HG03575 (cell line): ENCODE results near the gene BEAN1.

Source experiments
- ATAC-seq: cut with Tn5 transposase; IDR thresholded peaks from one replicate; pipeline ENCODE4 v1.9.1; 2021; ENCODE audit not compliant: unreplicated experiment, insufficient number of reproducible peaks, low FRiP score; ENCODE audit errors: extremely low read depth

BEAN1 gene, protein sequence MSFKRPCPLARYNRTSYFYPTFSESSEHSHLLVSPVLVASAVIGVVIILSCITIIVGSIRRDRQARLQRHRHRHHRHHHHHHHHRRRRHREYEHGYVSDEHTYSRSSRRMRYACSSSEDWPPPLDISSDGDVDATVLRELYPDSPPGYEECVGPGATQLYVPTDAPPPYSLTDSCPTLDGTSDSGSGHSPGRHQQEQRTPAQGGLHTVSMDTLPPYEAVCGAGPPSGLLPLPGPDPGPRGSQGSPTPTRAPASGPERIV

GRCh38 chr16:66427036-66427860, at the start of gene BEAN1:
TSS of gene BEAN1 (plus strand) at chr16:66427295. CDS start at chr16:66437677, 10,382 bp downstream.
- ATAC-seq = no peak

GRCh38 chr16:66377324-66377723, 49.8 kb upstream of the BEAN1 start:
- no peak for ATAC-seq

DNA sequence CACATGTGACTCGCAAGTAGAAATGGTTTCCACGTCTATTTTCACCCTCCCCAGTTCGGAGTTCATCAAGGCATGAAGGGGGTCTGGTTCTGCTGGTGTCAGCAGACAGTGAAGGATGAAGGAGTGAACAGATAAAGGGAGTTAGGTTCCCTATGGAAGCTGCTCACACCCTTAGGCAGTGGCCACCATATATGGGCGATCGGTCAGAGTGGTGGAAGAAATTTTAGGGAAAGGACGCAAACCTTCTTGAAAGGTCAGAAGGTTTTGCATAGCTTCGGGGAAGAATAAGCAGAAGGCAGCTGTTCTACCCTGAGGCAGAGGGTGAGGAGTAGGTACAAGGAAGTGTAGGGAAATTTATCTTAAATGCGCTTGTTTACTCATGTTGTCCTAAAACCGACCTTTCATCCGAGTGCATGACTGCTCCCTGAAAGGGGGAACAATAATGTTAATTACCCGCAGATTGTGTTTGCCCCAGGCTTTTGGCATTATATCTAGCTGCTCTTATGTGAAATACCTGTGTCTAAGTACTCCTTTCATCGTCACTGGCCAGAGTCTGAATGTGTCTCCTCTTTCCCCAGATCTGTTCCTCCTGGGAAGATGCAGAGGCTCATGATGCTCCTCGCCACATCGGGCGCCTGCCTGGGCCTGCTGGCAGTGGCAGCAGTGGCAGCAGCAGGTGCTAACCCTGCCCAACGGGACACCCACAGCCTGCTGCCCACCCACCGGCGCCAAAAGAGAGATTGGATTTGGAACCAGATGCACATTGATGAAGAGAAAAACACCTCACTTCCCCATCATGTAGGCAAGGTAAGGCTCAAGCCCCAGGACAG, 48.1 kb upstream of the BEAN1 start:
- ATAC-seq = no peak

GRCh38 chr16:66379571-66379941, 47.5 kb upstream of the BEAN1 start:
- no peak for ATAC-seq

- no peak for ATAC-seq
Observed at GRCh38 chr16:66380421-66380820, 46.7 kb upstream of the BEAN1 start.

DNA sequence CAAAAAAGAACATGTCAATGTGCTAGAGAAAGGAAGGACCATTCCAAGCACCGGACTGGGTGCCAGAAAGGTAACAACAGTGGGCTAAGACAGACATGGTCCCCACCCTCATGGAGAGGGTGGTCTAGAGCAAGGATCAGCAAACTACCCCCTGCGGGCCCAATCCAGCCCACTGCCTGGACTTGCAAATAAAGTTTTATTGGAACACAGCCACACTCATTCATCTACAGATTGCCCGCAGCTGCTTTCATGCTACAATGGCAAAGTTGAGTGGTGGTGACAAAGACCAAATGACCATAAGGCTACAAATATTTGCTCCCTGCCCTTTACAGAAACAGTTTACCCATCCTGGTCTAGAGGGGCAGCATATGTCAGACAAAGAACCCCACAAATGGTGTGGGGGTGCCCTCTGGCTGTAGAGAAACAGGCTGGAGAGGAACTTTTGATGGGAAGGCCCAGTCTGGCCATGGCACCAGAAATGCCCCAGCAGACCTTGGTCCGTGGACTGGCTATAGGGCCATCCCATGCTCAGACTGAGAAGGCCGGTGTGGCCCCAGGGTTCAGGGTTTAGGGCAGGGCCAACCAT, 45.4 kb upstream of the BEAN1 start:
- ATAC-seq = no peak

GRCh38 chr16:66382171-66382965, 44.7 kb upstream of the BEAN1 start:
- ATAC-seq = no peak

- no peak for ATAC-seq
Observed at GRCh38 chr16:66382966-66383299, 44.2 kb upstream of the BEAN1 start.

DNA sequence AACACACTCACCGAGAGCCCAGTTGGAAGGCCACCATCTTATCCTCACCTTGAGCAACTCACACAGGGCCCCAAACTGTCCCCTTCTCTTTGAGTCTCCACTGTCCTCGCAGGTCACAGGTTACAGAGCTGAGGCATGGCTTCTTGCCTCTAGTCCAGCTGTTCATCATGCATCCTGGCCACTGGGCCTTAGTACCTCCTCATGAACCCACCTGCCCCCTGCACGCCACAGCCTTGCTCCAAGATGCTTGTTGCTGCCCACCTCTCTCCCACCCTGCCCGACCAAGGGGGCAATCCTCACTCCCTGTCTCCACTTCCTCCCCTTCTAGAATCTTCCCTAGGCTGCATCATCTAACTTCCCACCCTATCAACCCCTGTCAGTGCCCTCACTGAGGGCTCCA, 43.5 kb upstream of the BEAN1 start:
- no peak for ATAC-seq

DNA sequence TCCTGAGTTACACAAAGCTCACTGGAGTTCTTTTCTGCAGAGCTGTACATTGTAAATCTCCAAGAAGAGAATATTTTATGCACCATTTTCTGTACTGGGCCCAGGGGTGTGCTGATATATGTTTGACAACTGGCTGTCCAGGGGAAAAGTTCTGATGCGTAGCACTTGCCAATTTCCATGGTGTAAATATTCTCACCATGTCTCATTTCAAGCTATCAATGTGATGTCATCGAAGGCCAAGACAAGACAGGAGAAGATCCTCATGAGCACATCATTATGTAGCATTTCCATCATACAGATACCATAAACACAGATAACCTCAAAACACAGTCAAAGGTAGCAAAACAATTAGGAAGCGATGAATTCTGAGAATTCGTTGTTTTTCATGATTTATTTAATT, 41.7 kb upstream of the BEAN1 start:
- ATAC-seq = no peak

DNA sequence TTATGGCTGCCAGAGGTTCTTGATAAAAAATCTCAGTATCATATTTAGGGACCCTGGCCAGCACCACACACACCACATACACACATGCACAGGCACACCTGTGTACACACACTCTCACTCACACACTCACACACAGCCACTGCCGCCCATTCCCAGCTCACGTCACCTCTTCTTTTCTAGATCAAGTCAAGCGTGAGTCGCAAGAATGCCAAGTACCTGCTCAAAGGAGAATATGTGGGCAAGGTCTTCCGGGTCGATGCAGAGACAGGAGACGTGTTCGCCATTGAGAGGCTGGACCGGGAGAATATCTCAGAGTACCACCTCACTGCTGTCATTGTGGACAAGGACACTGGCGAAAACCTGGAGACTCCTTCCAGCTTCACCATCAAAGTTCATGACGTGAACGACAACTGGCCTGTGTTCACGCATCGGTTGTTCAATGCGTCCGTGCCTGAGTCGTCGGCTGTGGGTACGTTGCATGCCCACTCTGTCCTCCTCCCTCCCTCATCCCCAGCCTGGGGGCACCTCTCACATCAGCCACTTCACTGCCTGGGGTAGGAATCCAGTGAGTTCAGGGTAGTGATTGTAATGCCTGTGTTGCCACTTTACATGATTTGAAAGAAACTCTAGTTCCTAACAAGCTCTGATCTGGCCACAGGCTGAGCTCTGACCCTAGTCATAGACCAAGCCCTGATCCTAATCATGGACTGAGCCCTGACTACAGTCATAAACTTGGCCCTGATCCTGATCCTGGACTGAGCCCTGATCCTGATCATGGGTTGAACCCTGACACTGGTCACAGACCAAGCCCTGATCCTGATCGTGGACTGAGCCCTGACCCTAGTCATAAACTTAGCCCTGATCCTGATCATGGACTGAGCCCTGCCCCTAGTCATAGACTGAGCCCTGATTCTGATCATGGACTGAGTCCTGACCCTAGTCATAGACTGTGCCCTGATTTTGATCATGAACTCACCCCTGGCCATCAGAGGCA, 40.2 kb upstream of the BEAN1 start:
- no peak for ATAC-seq

DNA sequence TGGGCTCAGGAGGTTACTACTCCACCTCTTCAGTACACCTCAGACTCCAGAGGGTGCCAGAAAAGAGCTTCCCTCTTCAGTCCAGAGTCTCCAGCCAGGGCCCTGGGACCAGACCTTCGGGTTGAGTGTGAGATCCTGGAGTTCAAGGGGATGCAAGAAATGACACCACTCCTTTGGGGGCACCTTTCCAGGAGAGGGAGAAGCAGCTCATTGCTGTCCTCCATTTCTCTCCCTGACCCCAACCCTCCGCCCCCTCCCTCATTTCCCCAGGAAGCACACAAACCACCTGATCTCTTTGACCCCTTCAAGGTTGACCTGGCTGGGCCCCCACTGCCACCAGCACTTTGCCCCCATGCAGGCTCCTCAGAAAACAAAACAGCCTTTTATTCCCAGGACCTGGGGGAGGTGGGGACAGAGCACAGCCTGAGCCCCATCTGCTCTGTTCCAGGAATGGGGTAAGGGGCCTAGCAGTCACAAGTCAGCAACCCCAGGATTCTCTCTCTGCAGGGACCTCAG, 39.2 kb upstream of the BEAN1 start:
- ATAC-seq = no peak

GRCh38 chr16:66388350-66389139, 38.5 kb upstream of the BEAN1 start:
- no peak for ATAC-seq

DNA sequence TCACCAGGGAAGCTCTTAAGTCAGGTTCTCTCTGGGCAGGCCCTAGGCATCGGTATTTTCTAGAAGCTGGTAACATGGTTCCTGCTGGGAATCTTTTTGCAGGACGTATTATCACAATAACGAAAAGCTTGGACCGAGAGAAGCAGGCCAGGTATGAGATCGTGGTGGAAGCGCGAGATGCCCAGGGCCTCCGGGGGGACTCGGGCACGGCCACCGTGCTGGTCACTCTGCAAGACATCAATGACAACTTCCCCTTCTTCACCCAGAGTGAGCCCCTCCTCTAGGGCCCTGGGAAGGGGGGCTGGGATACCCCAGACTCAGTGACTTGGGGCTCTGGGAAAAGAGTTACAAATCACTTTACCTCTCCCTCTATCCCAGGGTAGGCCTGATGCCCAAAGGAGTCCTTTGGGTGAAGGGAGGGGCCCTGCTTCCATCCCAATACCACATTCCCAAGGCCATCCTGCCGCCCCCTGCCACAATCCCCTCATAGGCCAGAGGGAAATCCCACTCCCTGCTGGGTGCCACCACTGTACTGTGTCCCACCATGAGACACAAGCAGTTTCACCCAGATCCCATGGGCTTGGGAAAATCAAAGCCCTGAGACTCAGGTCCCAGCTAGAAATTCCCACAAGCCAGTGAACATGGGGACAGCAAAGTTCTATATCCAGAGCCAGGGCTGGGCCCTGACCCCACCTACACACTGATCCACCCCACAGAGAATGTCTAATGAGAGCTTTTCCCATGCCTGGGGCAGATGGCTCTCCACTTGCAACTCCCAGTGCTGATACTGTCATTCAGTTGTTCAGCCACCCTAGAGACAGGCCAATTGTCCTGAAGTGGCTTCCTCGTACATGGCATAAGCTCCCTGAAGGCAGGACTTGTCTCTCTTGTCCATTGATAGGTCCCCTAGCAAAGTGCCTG, 37.6 kb upstream of the BEAN1 start:
- no peak for ATAC-seq

DNA sequence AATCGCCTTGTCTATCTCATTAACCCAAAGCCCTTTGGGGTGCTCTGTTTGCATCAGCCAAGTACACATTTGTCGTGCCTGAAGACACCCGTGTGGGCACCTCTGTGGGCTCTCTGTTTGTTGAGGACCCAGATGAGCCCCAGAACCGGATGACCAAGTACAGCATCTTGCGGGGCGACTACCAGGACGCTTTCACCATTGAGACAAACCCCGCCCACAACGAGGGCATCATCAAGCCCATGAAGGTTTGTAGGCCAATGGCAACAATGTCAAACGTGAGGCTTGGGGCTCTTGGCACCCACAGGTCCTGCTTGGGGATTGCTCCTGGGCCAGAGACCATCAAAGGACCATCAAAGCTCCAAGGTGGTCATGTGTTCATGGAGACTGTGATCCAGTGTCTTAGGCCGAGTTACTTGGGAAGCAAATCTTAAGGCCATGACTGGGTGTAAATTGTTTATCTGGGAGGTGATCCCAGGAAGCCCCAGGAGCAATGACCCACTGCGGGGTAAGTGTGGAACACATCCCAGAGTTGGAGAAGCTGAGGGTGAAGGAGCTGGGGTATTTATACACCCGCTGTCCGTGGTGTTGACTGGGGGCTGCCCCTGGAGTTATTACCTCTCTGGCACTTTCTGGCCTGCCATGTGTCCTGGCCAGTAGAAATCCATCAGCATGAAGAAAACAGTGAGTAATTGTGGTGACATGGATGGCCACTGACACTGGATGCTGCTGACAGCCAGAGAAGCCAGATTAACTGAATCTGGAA, 36.6 kb upstream of the BEAN1 start:
- no peak for ATAC-seq
